ENCODE measurements around the gene LIPN. TPM values are rescaled to one million over a fixed set of nuclear protein-coding genes. Genes with fewer than 3 reads are reported as not detected.

LIPN gene
- total and polyA plus RNA-seq, 2 of the 8 experiments (the other 6 are each of a cell fraction or from before 2014, with no cell fraction given) = not detected

DNA sequence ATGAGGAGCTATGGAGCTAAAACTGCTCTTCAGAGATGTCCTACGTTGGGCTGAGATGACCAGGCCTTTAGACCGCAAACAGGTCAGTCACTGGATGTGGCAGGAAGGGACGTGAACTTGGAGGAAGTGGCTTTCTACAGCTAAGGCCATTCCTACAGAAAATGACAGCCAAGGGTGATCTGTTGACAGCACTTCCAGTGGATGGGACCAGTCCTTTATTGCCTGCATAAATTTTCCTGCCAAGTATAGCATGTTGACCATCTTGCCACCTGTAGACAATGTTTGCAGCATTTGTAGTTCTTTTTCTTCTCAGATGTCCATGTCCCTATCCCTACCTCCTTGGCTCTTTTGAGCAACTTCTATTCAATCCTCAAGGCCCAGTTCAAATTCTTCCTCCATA, 46.1 kb downstream of the LIPN start (continued):
- TF ChIP-seq ASH2L (IDR thresholded peaks at IDR 0.05; ENCODE audit: low read length) = no peak
